Lung (tissue), 16 donors: Measurements from ENCODE around the gene ASAH2. TPM values are rescaled to one million over a fixed set of nuclear protein-coding genes. Genes with fewer than 3 reads are reported as not detected.

Experiments
- ATAC-seq: fragments of 200-7000 bp; cut with Tn5 transposase; one replicate; pipeline ENCODE4 v1.9.1; 2020; ENCODE audit warnings: moderate number of reproducible peaks; ENCODE audit not compliant: insufficient read depth, low FRiP score
- DNase-seq, 3 donors: peaks; one replicate each; pipeline ENCODE4 v3.0.0-alpha.2; 2013 to 2017
- H3K27ac ChIP-seq, 2 donors: one replicate each; pipeline ENCODE4 v1.5.1; 2013; ENCODE audit warnings: mild to moderate bottlenecking in 2 of 2, moderate library complexity in 2 of 2, control low read depth in 1 of 2, inconsistent platforms in 1 of 2, low read depth in 1 of 2, low read length in 1 of 2
- H3K27me3 ChIP-seq, 3 donors: one replicate each; pipeline ENCODE4 v1.5.1; 2013; ENCODE audit warnings: low read length in 2 of 3; ENCODE audit not compliant: control insufficient read depth in 3 of 3, insufficient read depth in 3 of 3
- H3K36me3 ChIP-seq, 4 donors: one replicate each; pipeline ENCODE4 v1.5.1; 2013; ENCODE audit warnings: low read length in 4 of 4, mild to moderate bottlenecking in 1 of 4, moderate library complexity in 1 of 4; ENCODE audit not compliant: control insufficient read depth in 4 of 4, insufficient read depth in 4 of 4
- H3K4me1 ChIP-seq, 5 donors: one replicate each; pipeline ENCODE4 v1.5.1; 2013; ENCODE audit warnings: low read length in 5 of 5, mild to moderate bottlenecking in 2 of 5, moderate library complexity in 1 of 5; ENCODE audit not compliant: control insufficient read depth in 5 of 5, insufficient read depth in 5 of 5
- H3K4me3 ChIP-seq: one replicate; pipeline ENCODE4 v1.5.1; 2013; ENCODE audit warnings: mild to moderate bottlenecking, control low read depth, moderate library complexity
- H3K9ac ChIP-seq, 2 donors: one replicate each; pipeline ENCODE4 v1.5.1; 2013; ENCODE audit warnings: low read length in 2 of 2, control low read depth in 1 of 2; ENCODE audit not compliant: insufficient read depth in 1 of 2
- H3K9me3 ChIP-seq, 4 donors: one replicate each; pipeline ENCODE4 v1.5.1; 2013; ENCODE audit warnings: low read length in 3 of 4, mild to moderate bottlenecking in 1 of 4, moderate library complexity in 1 of 4; ENCODE audit not compliant: control insufficient read depth in 4 of 4, insufficient read depth in 3 of 4
- CTCF ChIP-seq: IDR thresholded peaks from 2 replicates; pipeline ENCODE4 v1.5.1; 2012; ENCODE audit warnings: mild to moderate bottlenecking; ENCODE audit errors: control extremely low read depth, extremely low read depth
- WGBS, 2 donors: extraction: QIAGEN DNeasy Blood & Tissue Kit; methylation state at CpG; one replicate each; pipeline ENCODE4 v1.1.7; 2013; 5-methylcytosine and 5-hydroxymethylcytosine counted together
- long read RNA-seq, 5 donors: transcript quantifications; one replicate each; lab custom pipeline, GENCODE V29; 2026
- polyA plus RNA-seq, 2 donors: library from polyadenylated mRNA; stranded (reverse); fragments of 200-250 nt; gene quantifications; one replicate each; pipeline ENCODE4 v1.2.1, GENCODE V29; 2013
- total RNA-seq, 2 donors: library from RNA; depleted of rRNA in 1 of 2; stranded (reverse); fragments of >200 nt in 1 of 2; gene quantifications; one replicate each; pipeline ENCODE4 v1.2.1, GENCODE V29; 2014 to 2021
- donor health status: control.
- donor health status: control.
- donor health status: Bipolar disorder and iron deficiency.
- donor health status: healthy.
- donor health status: DM: yes; HTN: yes; CAD: no.

The ASAH2 gene
- 1 to 10 TPM; 2.3 to 3.7 TPM for total RNA-seq
- polyA plus RNA-seq = under 1 TPM; 0.08 to 0.26 TPM
- long read RNA-seq, donor 1 = 0 reads
- long read RNA-seq, donor 2 = 0 reads
- long read RNA-seq, donor 3 = 0 reads
- long read RNA-seq, donor 4 = 0 reads
- long read RNA-seq, donor 5 = 0 reads

- ATAC-seq = no peak
- H3K9me3 ChIP-seq = no peaks in the 10 kb centered on the region
- WGBS, 2 donors = 39 to 55% methylated on average over 1 of the region's 1 CpG
- TF ChIP-seq CTCF = no peak
- H3K9ac ChIP-seq = no peak within 1 kb of the TSS
- no peaks in the 10 kb centered on the region for H3K4me1 ChIP-seq
- H3K36me3 ChIP-seq = no peaks in the 10 kb centered on the region
- peaks cover 0 to 8% (median 0%) of the 10 kb centered on the region in 3 donors for H3K27me3 ChIP-seq
- H3K27ac ChIP-seq = no peak within 1 kb of the TSS
- no peak for DNase-seq
- no peak within 1 kb of the TSS for H3K4me3 ChIP-seq
These were observed at the start of gene ASAH2 for GRCh38 chr10:50251394-50251793. Gene ASAH2, minus strand, starts transcription at chr10:50251516. Its CDS starts 2,906 bp downstream, at chr10:50248610.

GRCh38 chr10:50299948-50300669 is 48.8 kb upstream of the ASAH2 start:
- H3K27ac ChIP-seq = no peak overlapping the region
- WGBS, 2 donors = 95 to 100% methylated on average over 1 of the region's 1 CpG
- TF ChIP-seq CTCF = no peak

GRCh38 chr10:50295367-50295766 is 44.1 kb upstream of the ASAH2 start:
- no peak for TF ChIP-seq CTCF
- no peak for DNase-seq
- Histone ChIP-seq H3K9me3 (no peaks in the 10 kb centered on the region), H3K4me3 (no peak overlapping the region), H3K27ac (no peak overlapping the region), H3K27me3 (no peaks in the 10 kb centered on the region), H3K4me1 (no peaks in the 10 kb centered on the region), H3K9ac (no peak overlapping the region), H3K36me3 (no peaks in the 10 kb centered on the region)
- ATAC-seq = no peak
- WGBS, 2 donors = 33 to 97% methylated on average over 1 of the region's 1 CpG

More at GRCh38 chr10:50299948-50300669, 48.8 kb upstream of the ASAH2 start:
- no peaks in the 10 kb centered on the region for H3K4me1 ChIP-seq
- no peaks in the 10 kb centered on the region for H3K36me3 ChIP-seq
- DNase-seq = no peak
- no peaks in the 10 kb centered on the region for H3K27me3 ChIP-seq
- no peak overlapping the region for H3K4me3 ChIP-seq
- H3K9me3 ChIP-seq = no peaks in the 10 kb centered on the region
- H3K9ac ChIP-seq = no peak overlapping the region
- ATAC-seq = no peak
